ENCODE measurements around the gene NVL.

NVL gene

DNA sequence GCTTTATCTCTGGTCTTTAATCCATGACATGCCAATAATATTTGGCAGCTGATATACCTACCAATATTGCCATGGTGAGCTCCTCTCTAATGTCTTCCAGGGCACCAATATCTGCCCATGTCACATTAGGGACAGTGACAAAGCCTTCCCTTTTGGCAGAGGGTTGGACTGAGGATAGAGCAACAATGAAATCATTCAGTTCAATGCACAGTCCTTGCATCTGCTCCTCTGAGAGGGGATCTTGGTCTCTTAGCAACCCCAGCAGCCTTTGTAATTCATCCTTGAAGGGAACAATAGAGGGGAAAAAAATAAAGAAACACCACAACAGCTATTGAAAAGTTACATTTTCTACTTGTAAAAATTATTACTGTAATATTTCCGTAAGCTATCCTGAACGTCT, 42.3 kb downstream of the NVL start:
- in situ Hi-C loops (cut with MboI; ENCODE audit: low sequenced_read_pairs), result no loop called here

DNA sequence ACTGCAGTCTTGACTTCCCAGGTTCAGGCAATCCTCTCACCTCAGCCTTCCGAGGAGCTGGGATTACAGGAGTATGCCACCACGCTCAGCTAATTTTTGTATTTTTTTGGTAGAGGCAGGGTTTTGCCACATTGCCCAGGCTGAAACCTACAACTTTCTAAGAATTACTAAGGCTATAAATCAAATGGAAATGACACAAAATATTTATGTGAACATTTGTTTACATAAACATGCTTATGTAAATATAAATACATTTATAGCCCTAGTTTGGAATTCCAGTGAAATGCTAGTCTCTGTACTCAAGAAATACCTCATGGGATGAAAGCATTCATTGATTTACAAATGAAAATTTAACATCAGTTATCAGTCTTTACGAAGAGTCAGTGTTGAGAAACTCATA, 47.8 kb downstream of the NVL start:
- in situ Hi-C loops (cut with MboI; ENCODE audit: low sequenced_read_pairs), result no loop called here

DNA sequence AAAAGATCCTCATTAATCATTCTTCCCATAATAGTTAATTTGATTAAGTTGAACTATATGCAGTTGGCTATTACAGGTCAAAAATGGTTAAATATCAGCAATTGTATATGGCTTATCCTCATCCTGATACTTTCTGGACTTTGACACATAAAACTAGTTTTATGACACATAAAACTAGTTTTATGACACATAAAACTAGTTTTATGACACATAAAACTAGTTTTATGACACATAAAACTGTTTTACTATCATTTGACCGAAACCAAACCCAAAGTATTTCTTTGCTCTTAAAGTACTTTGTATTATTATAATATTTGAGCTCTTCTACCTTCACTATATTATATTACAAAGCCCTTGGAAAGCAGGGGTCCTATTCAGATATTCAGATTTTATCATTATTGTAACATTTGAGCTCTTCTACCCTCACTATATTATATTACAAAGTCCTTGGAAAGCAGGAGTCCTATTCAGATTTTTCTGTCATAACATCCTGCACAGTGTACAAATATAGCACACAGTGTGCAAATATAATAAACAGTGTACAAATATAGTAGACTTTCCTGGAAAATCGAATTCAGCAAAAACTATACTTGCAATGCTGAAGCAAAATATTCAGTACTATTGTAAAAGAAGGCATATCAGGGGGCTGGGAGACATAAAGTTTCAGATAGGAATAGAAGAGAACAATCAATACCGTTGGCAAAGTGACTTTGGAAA, 53.0 kb downstream of the NVL start:
- in situ Hi-C loops (cut with MboI; ENCODE audit: low sequenced_read_pairs), result no loop called here

DNA sequence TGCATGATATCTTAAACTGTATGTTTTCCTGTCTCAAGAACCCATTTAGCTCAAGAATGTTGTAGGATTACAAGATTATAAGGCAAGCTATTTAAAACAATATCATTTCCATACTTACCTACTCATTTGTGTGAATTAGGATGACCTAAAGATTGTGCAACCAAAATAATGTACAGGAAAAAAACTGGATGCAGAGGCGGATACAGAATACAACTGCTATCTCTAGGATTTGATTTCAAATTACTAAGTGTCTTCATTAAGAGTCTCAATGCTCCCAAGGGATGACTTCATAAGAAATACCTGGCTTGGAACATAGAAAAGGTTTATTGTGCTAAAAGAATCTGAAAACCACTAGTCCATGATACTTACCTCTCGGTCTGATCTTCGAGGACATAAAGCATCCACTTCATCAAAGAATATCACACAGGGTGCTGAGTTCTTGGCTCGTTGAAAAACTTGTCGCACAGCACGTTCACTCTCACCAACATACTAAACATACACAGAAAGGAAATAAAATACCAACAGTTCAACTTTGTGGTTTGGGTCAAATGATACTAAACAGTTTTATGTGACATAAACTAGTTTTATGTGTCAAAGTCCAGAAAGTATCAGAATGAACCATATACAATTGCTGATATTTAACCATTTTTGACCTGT, 54.9 kb downstream of the NVL start:
- in situ Hi-C loops (cut with MboI; ENCODE audit: low sequenced_read_pairs), result no loop called here

DNA sequence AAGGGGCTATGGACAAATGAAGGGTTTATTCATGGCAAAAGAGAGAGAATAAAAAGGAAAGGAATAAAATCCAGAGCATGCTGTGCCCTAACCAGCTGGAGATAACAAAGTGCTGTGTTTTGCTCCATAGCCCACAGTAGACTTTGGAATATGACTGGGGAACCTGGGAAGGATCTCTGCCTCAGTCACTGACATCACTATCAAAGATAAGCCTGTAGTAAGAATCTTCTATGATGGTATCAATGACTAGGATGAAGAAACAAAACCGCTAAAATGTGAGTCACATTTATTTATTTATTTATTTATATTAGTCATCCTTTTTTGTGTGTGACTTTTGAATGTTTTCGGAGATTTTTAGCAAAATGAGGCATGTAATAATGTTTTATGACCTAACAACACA, 56.3 kb downstream of the NVL start:
- in situ Hi-C loops (cut with MboI; ENCODE audit: low sequenced_read_pairs), result no loop called here

DNA sequence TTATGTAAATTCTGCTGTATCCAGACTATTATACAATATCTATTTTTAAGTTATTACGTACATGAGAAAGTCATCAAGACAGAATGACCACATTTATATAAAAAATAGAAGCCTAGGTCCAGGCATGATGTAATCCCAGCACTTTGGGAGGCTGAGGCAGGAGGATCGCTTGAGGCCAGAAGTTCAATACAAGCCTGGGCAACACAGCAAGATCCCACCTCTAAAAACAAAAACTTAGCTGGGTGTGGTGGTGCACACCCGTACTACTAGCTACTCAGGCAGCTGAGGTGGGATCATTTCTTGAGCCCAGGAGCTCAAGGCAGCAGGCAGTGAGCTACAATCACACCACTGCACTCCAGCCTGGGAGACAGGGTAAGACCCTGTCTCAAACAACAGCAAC, 58.9 kb downstream of the NVL start:
- in situ Hi-C loops (cut with MboI; ENCODE audit: low sequenced_read_pairs), result no loop called here

DNA sequence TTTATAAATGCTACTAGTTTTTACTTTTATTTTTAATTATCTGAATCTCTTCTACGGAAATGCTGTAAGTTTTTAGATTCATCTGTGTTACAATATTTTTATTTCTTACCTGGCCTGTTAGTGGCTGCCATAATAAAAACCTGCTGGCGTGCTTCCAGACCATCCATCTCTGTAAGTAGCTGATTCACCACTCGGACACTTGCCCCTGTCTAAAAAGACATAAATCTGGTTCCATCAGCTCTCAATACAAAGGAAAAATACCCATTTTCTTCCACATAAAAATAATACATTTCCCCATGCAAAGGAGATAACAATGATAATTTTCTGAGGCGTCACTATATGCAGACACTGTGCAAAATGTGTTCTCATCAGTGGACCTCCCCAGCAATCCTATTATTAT, 62.0 kb downstream of the NVL start:
- in situ Hi-C loops (cut with MboI; ENCODE audit: low sequenced_read_pairs), result no loop called here

DNA sequence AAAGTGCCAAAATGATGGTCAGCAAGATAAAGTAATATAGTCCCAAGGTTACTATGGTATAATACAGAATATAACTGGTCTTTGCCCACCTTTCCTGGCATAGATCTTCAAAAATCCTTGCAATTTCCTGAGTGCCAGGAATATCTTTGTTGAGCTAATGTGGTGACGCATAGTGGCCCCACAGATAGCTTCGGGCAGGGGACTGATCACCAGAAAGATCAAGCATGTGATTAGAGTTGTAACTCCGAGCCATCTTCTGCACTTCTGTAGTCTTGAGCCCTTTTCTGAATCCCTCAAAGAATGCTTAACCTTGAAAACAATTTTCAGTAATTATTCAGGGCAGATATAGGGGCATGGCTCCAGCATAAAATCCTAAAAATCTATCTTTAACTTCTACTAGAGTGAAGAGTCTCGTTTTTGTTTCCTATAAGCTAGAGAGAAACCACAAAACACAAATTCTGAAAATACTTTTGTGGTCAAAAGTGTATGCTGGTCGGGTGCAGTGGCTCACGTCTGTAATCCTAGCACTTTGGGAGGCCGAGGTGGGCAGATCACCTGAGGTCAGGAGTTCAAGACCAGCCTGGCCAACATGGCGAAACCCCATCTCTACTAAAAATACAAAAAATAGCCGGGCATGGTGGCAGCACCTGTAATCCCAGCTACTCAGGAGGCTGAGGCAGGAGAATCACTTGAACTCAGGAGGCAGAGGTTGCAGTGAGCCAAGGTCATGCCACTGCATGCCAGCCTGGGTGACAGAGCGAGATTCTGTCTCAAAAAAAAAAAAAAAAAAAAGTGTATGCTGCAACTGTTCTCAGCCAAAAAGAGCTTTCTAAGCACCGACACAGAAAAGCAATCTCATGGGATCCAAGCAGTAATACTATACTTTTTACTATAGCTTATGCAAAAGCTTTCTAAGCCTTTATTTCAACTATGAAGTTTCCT, 62.8 kb downstream of the NVL start:
- in situ Hi-C loops (cut with MboI; ENCODE audit: low sequenced_read_pairs), result no loop called here

DNA sequence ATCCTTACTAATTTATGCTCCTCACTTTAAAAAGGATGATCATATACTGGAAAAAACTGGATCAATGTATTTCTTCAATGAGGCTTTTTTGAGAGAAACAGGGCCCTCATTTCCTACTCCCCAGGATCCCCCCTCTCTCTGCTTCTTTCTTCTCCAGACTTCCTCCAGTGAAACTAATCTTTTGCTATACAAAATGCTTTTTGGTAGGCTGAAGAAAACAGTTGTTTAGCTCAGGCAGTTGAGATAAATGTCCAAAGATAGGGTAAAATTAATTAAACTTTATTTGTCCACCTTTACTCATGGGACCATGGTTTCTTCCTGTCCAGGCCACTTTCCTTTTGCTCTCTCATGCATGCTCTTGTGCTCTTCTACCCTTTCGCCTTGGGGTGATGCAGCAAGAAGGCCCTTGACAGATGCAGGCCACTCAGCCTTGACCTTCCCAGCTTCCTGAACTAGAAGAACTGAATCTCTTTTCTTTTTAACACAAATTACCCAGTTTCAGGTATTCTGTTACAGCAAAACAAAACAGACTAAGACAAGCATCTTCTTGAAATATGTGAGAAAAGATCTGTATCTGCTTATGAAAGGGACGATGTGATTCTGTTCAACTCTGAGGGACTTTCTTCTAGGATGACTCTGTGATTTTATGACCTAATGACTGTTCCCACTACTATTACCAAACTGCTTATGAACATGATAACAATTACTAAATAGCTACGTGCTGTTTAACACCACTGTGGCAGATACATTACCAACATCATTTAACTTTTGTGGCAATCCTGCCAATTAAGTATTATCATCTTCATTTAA, 63.7 kb downstream of the NVL start:
- in situ Hi-C loops (cut with MboI; ENCODE audit: low sequenced_read_pairs), result no loop called here

DNA sequence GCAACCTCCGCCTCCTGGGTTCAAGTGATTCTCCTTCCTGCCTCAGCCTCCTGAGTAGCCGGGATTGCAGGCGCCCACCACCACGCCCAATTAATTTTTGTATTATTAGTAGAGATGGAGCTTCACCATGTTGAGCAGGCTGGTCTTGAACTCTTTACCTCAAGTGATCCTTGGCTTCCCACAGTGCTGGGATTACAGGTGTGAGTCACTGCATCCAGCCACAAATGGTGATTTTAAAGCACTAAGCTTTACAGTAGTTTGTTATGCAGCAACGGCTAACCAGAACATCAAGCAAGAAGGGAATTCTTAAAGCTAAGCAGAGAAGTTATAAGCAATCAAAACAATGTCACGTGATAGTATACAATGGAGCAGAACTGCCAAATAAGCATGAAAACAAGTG, 65.7 kb downstream of the NVL start:
- in situ Hi-C loops (cut with MboI; ENCODE audit: low sequenced_read_pairs), result no loop called here

DNA sequence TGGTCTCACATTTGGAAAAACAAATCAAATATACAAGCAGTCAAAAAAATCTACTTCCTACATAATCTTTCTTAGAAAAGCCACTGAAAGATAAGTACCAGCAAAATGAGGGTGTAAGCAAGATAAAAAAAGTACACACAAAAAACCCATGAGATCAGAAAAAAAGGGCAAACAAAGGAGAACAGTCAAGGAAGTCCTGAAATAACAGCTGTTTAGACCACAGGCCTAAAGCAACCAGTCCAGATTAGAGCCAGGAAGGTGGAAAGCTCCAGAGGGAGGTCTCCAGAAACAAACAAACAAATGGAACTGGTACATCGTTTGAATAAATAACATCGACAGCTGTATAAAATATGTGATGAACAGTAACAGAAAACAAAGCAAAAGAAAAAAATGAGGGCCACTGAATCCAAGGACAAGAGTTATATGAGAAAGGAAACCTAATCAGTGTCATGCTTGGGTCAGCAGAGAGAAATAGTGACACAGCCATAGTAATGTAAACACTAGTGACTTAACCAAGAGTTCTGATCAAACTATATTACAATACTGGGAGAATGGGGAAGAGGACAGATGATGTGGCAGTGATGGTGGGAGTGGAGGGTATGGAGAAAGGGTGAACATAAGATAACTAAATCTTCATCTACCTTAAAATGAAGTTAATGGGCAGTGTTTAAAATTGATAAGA, 67.5 kb downstream of the NVL start:
- in situ Hi-C loops (cut with MboI; ENCODE audit: low sequenced_read_pairs), result no loop called here

DNA sequence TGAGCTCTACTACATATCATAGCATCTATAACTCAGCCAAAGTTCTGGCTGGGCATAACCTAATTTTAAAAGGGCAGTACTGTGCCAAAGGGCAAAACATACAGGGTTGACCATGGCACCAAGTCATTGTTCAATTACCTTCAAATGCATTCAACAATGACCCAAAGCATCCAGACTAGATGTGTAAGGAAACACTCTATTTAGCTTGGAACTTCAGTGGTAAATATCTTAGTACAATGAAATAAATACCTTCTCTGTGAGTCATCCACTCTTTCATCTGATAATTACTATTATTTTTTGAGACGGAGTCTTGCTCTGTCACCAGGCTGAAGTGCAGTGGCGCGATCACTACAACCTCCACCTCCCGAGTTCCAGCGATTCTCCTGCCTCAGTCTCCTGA, 70.0 kb downstream of the NVL start:
- in situ Hi-C loops (cut with MboI; ENCODE audit: low sequenced_read_pairs), result no loop called here

DNA sequence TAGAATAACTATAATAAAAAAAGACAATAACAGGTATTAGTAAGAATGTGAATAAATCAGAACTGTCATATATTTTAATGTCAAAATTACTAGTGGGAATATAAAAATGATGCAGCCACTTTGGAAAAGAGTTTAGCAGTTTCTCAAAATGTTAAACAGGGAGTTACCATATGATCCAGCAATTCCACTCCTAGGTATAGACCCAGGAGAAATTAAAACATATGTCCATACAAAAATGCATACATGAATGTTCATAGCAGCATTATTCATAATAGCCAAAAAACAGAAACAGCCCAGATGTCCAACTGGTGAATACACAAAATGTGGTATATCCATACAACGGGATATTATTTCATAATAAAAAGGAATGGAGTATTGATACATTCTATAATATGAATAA, 71.6 kb downstream of the NVL start:
- in situ Hi-C loops (cut with MboI; ENCODE audit: low sequenced_read_pairs), result no loop called here

DNA sequence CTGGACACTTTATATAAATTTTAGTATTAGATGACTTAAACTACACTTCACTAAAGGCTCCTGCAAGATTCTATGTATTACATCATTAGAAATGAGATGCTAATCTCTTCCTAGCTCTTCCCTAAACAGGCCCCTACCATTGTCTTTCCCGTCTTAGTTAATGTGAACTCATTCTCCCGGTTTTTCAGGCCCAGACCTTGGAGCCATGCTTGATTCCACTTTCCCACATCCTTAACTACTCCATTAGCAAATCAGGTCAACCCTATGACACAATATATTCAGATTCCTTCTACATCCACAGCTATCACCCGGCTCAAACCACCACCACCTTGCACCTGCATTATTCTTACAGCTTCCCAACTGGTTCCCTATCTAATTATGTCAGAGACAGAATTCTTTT, 73.3 kb downstream of the NVL start:
- in situ Hi-C loops (cut with MboI; ENCODE audit: low sequenced_read_pairs), result no loop called here

DNA sequence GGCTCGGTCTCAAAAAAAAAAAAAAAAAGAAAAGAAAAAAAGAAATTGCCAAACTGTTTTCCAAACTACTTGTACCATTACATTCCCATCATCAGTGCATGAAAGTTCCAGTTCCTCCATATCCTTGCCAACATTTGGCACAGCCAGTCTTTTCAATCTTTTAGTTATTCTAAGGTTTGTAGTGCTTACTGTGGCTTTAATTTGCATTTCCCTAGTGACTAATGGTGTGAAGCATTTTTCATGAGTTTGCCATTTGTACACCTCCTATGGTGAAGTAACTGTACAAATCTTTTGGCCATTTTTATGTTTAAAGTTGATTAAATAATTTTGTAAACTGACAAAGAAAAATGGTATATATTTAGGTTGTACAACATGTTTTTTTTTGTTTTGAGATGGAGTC, 76.3 kb downstream of the NVL start:
- in situ Hi-C loops (cut with MboI; ENCODE audit: low sequenced_read_pairs), result no loop called here

DNA sequence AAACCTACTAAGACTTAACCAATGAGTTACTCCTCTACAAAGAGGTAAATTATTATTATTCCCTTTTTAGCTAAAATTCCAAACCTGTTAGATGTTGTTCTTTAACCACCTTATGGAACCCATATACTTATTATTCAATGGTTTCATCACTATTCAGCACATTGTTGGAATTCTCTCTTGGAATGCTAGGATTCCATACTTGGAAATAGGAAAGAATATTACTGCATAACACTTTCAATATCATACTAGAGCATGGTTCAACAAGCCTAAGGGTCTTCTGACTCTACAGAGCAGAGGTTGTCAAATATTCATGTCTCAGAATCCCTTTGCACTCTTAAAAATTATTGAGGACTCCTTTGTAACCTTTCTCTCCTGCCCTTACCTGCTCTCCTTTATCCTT, 77.5 kb downstream of the NVL start:
- in situ Hi-C loops (cut with MboI; ENCODE audit: low sequenced_read_pairs), result no loop called here

DNA sequence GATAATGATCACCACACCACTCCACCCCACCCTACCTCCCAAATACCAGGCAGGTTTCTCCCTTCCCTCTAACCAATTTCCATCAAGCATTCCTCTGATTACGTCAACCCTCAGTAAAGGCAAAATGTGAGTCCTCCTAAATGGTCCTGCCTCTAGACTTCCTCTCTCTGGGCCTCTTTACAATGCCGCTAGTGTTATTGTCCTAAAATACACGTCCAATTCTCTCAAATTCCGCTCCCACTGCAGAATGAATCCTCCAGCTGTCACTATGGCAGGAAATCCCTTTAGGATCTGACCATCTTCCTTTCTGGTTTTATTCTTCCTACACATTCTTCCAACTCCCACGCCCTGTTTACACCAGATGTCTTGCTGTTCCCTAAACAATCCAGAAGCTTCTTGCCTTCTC, 78.2 kb downstream of the NVL start:
- in situ Hi-C loops (cut with MboI; ENCODE audit: low sequenced_read_pairs), result no loop called here

DNA sequence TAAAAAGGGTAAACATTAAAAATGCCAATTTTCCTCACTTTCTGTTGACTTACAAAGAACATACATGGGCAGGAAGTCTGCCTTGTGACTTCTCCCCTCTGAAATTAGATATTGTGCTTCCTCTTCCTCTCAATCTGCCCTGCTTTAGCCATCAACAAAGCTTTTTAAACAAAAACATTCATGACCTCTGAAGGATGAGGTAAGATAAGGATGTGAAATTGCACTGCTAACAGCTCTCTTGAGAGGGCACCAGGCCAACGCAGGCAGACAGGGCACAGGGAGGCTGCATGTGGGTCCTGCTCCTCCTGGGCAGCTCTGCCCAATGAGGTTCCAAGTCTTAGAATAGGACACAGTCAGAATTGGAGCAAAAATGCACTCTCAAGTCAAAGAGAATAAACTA, 84.8 kb downstream of the NVL start:
- in situ Hi-C loops (cut with MboI; ENCODE audit: low sequenced_read_pairs), result no loop called here

DNA sequence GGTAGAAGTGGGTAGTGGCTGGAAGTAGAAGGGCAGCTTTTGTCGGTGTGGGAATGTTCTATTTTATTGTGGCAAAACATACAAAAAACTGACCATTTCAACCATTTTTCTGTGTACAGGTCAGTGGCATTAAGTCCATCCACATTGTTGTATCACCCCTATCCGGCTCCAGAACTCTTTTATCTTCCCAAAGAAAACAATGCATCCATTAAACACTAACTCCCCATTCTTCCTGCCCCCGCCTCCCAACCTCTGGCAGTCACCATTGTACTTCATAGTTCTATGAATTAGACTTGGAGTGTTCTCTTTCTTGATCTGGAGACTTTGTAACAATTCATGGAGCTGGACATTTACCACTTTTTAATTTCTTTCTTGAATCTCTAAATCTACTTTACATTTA, 91.2 kb downstream of the NVL start:
- in situ Hi-C loops (cut with MboI; ENCODE audit: low sequenced_read_pairs), result no loop called here

DNA sequence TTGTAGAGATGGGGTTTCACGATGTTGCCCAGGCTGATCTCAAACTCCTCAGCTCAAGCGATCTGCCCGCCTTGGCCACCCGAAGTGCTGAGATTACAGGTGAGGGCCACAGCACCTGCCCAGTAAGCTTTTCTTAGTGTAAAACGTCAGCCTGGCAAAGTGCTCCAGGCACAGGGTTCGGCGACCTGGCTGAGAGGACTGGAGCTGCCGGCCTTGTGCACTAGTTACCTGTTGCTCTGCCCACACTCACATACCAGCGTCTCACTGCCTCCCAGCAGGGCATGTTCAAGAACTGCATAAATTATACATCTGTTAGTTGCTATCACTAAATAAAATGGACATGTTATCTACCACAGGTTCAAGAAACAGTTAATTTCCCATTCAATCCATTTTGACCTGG, 91.8 kb downstream of the NVL start:
- in situ Hi-C loops (cut with MboI; ENCODE audit: low sequenced_read_pairs), result no loop called here
